ENCODE data around the gene UBE2U. TPM values are rescaled to one million over a fixed set of nuclear protein-coding genes. Genes with fewer than 3 reads are reported as not detected.

Gene UBE2U
- total and polyA plus RNA-seq, 8 donors = 0.14 to 0.81 (median 0.63) TPM; not detected in 4

DNA sequence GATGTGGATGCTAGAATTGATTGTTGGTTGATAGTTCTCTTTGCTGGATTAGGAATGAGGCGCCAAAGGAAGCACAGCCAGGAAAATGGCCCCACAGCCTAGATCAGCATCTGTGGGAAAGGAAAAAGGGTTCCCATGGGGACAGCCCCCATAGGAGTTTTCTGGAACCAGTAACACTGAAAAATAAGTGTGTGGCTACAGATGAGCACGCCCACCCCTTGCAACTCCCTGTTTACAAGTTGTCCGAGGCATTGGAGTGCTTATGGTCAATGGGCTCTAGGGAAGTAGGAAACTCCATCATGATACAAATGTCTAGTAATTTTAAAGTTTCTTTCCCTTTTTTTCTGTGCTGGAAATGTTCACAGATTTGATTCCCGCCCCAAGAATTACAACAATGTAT is 23.8 kb upstream of the UBE2U start:
- Histone ChIP-seq H3K27ac (no peak overlapping the region), H3K4me3 (no peak overlapping the region), H3K36me3 (no peaks in the 10 kb centered on the region), H3K9me3 (no peaks in the 10 kb centered on the region), H3K27me3 (no peaks in the 10 kb centered on the region), H3K4me1 (peaks cover 0 to under 1% (median 0%) of the 10 kb centered on the region in 3 donors)
- no peak for FAIRE-seq
- no peak for DNase-seq
- TF ChIP-seq, protein P1, sequence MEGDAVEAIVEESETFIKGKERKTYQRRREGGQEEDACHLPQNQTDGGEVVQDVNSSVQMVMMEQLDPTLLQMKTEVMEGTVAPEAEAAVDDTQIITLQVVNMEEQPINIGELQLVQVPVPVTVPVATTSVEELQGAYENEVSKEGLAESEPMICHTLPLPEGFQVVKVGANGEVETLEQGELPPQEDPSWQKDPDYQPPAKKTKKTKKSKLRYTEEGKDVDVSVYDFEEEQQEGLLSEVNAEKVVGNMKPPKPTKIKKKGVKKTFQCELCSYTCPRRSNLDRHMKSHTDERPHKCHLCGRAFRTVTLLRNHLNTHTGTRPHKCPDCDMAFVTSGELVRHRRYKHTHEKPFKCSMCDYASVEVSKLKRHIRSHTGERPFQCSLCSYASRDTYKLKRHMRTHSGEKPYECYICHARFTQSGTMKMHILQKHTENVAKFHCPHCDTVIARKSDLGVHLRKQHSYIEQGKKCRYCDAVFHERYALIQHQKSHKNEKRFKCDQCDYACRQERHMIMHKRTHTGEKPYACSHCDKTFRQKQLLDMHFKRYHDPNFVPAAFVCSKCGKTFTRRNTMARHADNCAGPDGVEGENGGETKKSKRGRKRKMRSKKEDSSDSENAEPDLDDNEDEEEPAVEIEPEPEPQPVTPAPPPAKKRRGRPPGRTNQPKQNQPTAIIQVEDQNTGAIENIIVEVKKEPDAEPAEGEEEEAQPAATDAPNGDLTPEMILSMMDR (IDR thresholded peaks at IDR 0.05) = no peak
- intact Hi-C loops (cut with DNase I) = no loop called here
- no peak for ATAC-seq
- 93% methylated on average over 4 of the region's 4 CpGs for WGBS, 2 donors

DNA sequence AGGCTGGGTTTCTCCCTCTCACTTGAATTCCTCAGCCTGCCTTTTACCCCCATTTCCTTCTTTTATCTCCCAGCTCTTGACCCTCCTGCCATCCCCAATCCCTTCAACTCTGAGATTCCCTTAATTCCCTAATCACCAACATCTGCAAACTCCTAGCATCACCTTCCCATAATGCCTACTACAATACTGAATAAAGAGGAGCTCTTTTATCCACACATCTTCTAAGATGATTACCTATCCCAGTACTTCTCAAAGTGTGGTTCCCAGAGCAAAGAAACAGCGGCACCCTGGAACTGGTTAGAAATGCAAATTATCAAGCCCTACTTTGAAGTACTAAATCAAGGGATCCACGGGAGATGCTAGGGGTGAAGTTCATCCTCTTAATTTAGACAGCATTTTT is 21.2 kb upstream of the UBE2U start:
- TF ChIP-seq, protein P1 (IDR thresholded peaks at IDR 0.05) = no peak
- Histone ChIP-seq H3K4me1 (peaks cover 5 to 9% (median 6%) of the 10 kb centered on the region in 3 donors), H3K4me3 (no peak overlapping the region), H3K9me3 (no peaks in the 10 kb centered on the region), H3K27me3 (no peaks in the 10 kb centered on the region), H3K27ac (no peak overlapping the region), H3K36me3 (no peaks in the 10 kb centered on the region)
- intact Hi-C loops (cut with DNase I) = no loop called here
- FAIRE-seq (no peak), ATAC-seq (no peak), DNase-seq (no peak)
- WGBS, 2 donors = 94 to 96% methylated on average over 2 of the region's 2 CpGs

GRCh38 chr1:64183395-64184002 is 19.9 kb upstream of the UBE2U start:
- Histone ChIP-seq H3K4me3 (no peak overlapping the region), H3K9me3 (no peaks in the 10 kb centered on the region), H3K27ac (no peak overlapping the region), H3K36me3 (no peaks in the 10 kb centered on the region), H3K27me3 (no peaks in the 10 kb centered on the region), H3K4me1 (peaks cover 5 to 9% (median 6%) of the 10 kb centered on the region in 3 donors)
- DNase-seq = no peak
- intact Hi-C loops (cut with DNase I) = no loop called here
- FAIRE-seq = no peak
- TF ChIP-seq, protein P1 (IDR thresholded peaks at IDR 0.05) = no peak
- ATAC-seq = no peak
- WGBS, 2 donors = 88 to 91% methylated on average over 5 of the region's 5 CpGs

DNA sequence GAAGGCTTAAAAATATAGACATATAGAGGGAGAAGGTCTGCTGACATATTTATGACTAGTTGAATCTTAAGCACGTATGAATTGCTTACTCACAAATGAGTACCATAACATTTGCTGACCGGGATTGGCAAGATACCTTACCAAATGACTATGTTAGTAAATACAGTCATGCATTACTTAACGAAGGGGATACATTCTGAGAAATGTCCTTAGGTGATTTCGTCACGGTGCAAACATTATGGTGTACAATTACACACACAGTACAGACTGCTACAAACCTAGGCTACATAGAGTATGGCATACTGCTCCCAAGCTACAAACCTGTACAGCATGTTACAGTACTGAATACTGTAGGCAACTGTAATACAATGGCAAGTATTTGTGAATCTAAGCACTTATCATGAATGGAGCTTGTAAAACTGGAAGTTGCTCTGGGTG is 19.4 kb upstream of the UBE2U start:
- Histone ChIP-seq H3K36me3 (no peaks in the 10 kb centered on the region), H3K4me3 (no peak overlapping the region), H3K9me3 (no peaks in the 10 kb centered on the region), H3K27me3 (no peaks in the 10 kb centered on the region), H3K27ac (no peak overlapping the region), H3K4me1 (peaks cover 5 to 9% (median 6%) of the 10 kb centered on the region in 3 donors)
- 85 to 87% methylated on average over 5 of the region's 5 CpGs for WGBS, 2 donors
- TF ChIP-seq, protein P1 (IDR thresholded peaks at IDR 0.05) = no peak
- intact Hi-C loops (cut with DNase I) = no loop called here
- DNase-seq (no peak), FAIRE-seq (no peak), ATAC-seq (no peak)

GRCh38 chr1:64186138-64186897 is 17.1 kb upstream of the UBE2U start:
- Histone ChIP-seq H3K27me3 (no peaks in the 10 kb centered on the region), H3K9me3 (no peaks in the 10 kb centered on the region), H3K4me3 (peak overlapping the region in 1 of 4 donors; percentile 2), H3K4me1 (peaks cover 5 to 9% (median 6%) of the 10 kb centered on the region in 3 donors), H3K36me3 (no peaks in the 10 kb centered on the region), H3K27ac (peak overlapping the region in 3 of 4 donors; percentile 7 to 52 (median 33))
- WGBS, 2 donors = 32 to 50% methylated on average over 10 of the region's 10 CpGs
- TF ChIP-seq, protein P1 (IDR thresholded peaks at IDR 0.05) = no peak
- ATAC-seq = peak; percentile 95 to 96 (median 96)
- intact Hi-C loops (cut with DNase I) = no loop called here
- peak in 5 of 6 donors; percentile 81 to 93 (median 84) for DNase-seq
- FAIRE-seq = no peak
